Measurements from ENCODE around the gene SEMA6B.

- TF ChIP-seq CTCF (conservative IDR thresholded peaks at IDR 0.05; ENCODE audit: low read depth, low read length) (no peak), CEBPB (IDR thresholded peaks at IDR 0.05; ENCODE audit: low read depth, low read length) (no peak), RFX5 (IDR thresholded peaks at IDR 0.05; ENCODE audit: low read depth, low read length) (no peak)
Observed at GRCh38 chr19:4519172-4519496, 40.4 kb downstream of the SEMA6B start.
